ENCODE results near the gene DYNLT4. TPM values are rescaled to one million over a fixed set of nuclear protein-coding genes. Genes with fewer than 3 reads are reported as not detected.
A peak's percentile ranks its signal among the peaks of the same experiment; 100 is the strongest.

DYNLT4 gene
- total RNA-seq, 1 donor from 2014 or later, result not detected

- TF ChIP-seq CTCF (IDR thresholded peaks at IDR 0.05), result no peak
- Histone ChIP-seq H3K27ac (peak overlapping the region; percentile 77 to 95), H3K4me1 (peaks cover 0 to 20% of the 10 kb centered on the region in 2 donors), H3K27me3 (no peaks in the 10 kb centered on the region), H3K9me3 (no peaks in the 10 kb centered on the region), H3K36me3 (no peaks in the 10 kb centered on the region), H3K4me3 (no peak overlapping the region)
- DNase-seq (ENCODE audit: low spot score in 2 of 2), result no peak
- intact Hi-C loops (cut with DNase I), result no loop called here
Measured at GRCh38 chr1:44821240-44821715, 14.1 kb upstream of the DYNLT4 start.

GRCh38 chr1:44820328-44821239, 13.4 kb upstream of the DYNLT4 start:
- Histone ChIP-seq H3K36me3 (peaks cover 4% of the 10 kb centered on the region in 2 donors), H3K27ac (peak overlapping the region; percentile 77 to 95), H3K4me1 (peaks cover 0 to 20% of the 10 kb centered on the region in 2 donors), H3K4me3 (peak overlapping the region; percentile 66), H3K27me3 (no peaks in the 10 kb centered on the region), H3K9me3 (no peaks in the 10 kb centered on the region)
- DNase-seq (ENCODE audit: low spot score in 2 of 2), result no peak
- intact Hi-C loops (cut with DNase I), result no loop called here
- no peak for TF ChIP-seq CTCF (IDR thresholded peaks at IDR 0.05)

- peak in 1 of 3 experiments; percentile 16 for TF ChIP-seq CTCF (IDR thresholded peaks at IDR 0.05)
- DNase-seq (ENCODE audit: low spot score in 2 of 2), result peak in 1 of 2 donors; percentile 95
- Histone ChIP-seq H3K4me1 (peaks cover 0 to 20% of the 10 kb centered on the region in 2 donors), H3K27ac (peak overlapping the region; percentile 77 to 95), H3K36me3 (peaks cover 11 to 12% of the 10 kb centered on the region in 2 donors), H3K9me3 (no peaks in the 10 kb centered on the region), H3K27me3 (no peaks in the 10 kb centered on the region), H3K4me3 (peak overlapping the region; percentile 66)
- intact Hi-C loops (cut with DNase I), result loop anchor here (1.0 to 2.0 kb wide), 2 partner anchors 11 to 19 kb away; partner anchors contain the start of genes BTBD19 and PLK3
Measured at GRCh38 chr1:44819608-44820327, 12.6 kb upstream of the DYNLT4 start.

- TF ChIP-seq CTCF (IDR thresholded peaks at IDR 0.05), result no peak
- peak in 1 of 2 donors; percentile 61 for DNase-seq (ENCODE audit: low spot score in 2 of 2)
- Histone ChIP-seq H3K27me3 (no peaks in the 10 kb centered on the region), H3K9me3 (no peaks in the 10 kb centered on the region), H3K4me1 (peaks cover 0 to 20% of the 10 kb centered on the region in 2 donors), H3K36me3 (peaks cover 11 to 14% of the 10 kb centered on the region in 2 donors), H3K4me3 (peak overlapping the region; percentile 47 to 66), H3K27ac (peak overlapping the region; percentile 77 to 95)
- intact Hi-C loops (cut with DNase I), result loop anchor here (1.0 to 2.0 kb wide), 2 partner anchors 11 to 18 kb away; partner anchors contain the start of genes BTBD19 and PLK3
Measured at GRCh38 chr1:44819196-44819607, 12.1 kb upstream of the DYNLT4 start.

- Histone ChIP-seq H3K27ac (peak overlapping the region; percentile 77 to 95), H3K9me3 (no peaks in the 10 kb centered on the region), H3K4me1 (peaks cover 0 to 25% of the 10 kb centered on the region in 2 donors), H3K27me3 (no peaks in the 10 kb centered on the region), H3K4me3 (no peak overlapping the region), H3K36me3 (peaks cover 13 to 24% of the 10 kb centered on the region in 2 donors)
- no peak for TF ChIP-seq CTCF (IDR thresholded peaks at IDR 0.05)
- peak in 1 of 2 donors; percentile 50 for DNase-seq (ENCODE audit: low spot score in 2 of 2)
- intact Hi-C loops (cut with DNase I), result loop anchor here (2.0 kb wide), 1 partner anchor 17 kb away; the partner anchor contains the start of gene PLK3
Measured at GRCh38 chr1:44817771-44818495, 10.8 kb upstream of the DYNLT4 start.
